Measurements from ENCODE around the gene NMNAT1.

- TF ChIP-seq CTCF (conservative IDR thresholded peaks at IDR 0.05 in 1 of 2, IDR thresholded peaks at IDR 0.05 in 1 of 2; ENCODE audit: low read depth in 1 of 2, low read length in 2 of 2) (no peak), EZH2 (IDR thresholded peaks at IDR 0.05; ENCODE audit: low read length, missing control alignments) (no peak)
These were observed 17.7 kb downstream of the NMNAT1 start for GRCh38 chr1:9960706-9961562.

Data from fibroblast of lung (primary cell).